DOHH2 (cell line): Measurements from ENCODE around the gene TAF6.

ENCODE experiments used
- EZH2phosphoT487 ChIP-seq: fragments of 200-600 bp; sonication (generic); IDR thresholded peaks from 2 replicates; pipeline ENCODE4 v1.6.1; 2017; ENCODE audit warnings: borderline replicate concordance, mild to moderate bottlenecking, antibody characterized with exemption, low read length, moderate library complexity, mixed read lengths
- TF ChIP-seq, protein P1 (sequence below): fragments of 200-600 bp; sonication (generic); IDR thresholded peaks from one replicate; pipeline ENCODE4 v1.5.1; 2014; ENCODE audit warnings: antibody characterized with exemption, mild to moderate bottlenecking, low read depth, low read length; ENCODE audit not compliant: poor library complexity, severe bottlenecking

- TF ChIP-seq, protein P1, sequence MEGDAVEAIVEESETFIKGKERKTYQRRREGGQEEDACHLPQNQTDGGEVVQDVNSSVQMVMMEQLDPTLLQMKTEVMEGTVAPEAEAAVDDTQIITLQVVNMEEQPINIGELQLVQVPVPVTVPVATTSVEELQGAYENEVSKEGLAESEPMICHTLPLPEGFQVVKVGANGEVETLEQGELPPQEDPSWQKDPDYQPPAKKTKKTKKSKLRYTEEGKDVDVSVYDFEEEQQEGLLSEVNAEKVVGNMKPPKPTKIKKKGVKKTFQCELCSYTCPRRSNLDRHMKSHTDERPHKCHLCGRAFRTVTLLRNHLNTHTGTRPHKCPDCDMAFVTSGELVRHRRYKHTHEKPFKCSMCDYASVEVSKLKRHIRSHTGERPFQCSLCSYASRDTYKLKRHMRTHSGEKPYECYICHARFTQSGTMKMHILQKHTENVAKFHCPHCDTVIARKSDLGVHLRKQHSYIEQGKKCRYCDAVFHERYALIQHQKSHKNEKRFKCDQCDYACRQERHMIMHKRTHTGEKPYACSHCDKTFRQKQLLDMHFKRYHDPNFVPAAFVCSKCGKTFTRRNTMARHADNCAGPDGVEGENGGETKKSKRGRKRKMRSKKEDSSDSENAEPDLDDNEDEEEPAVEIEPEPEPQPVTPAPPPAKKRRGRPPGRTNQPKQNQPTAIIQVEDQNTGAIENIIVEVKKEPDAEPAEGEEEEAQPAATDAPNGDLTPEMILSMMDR = no peak
- TF ChIP-seq EZH2phosphoT487 = no peak
Measured at GRCh38 chr7:100166317-100166940, 47.3 kb upstream of the TAF6 start.
